ENCODE measurements around the gene C10orf53.
"Not testable (repeated sequence)": the region's sequence is repeated elsewhere in the genome, so short reads cannot be mapped to it uniquely, and the experiment has no call there.

DNA sequence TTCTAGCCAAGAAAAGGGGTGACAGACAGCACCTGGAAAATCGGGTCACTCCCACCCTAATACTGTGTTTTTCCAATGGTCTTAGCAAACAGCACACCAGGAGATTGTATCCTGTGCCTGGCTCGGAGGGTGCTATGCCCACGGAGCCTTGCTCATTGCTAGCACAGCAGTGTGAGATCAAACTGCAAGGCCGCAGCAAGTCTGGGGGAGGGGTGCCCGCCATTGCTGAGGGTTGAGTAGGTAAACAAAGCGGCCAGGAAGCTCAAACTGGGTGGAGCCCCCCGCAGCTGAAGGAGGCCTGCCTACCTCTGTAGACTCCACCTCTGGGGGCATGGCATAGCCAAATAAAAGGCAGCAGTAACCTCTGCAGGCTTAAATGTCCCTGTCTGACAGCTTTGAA is 35.7 kb downstream of the C10orf53 start:
- TF ChIP-seq EZH2 (IDR thresholded peaks at IDR 0.05; ENCODE audit: borderline replicate concordance, control insufficient read depth, low read depth, low read length); TAF1 (IDR thresholded peaks at IDR 0.05; ENCODE audit: borderline replicate concordance, low read depth, low read length); NRF1 (conservative IDR thresholded peaks at IDR 0.05; ENCODE audit: low read depth, low read length); ZNF24 (IDR thresholded peaks at IDR 0.05); SREBF1 (IDR thresholded peaks at IDR 0.05; ENCODE audit: low read length); NR2C1 (IDR thresholded peaks at IDR 0.05); YBX1 (IDR thresholded peaks at IDR 0.05); SMC3 (IDR thresholded peaks at IDR 0.05; ENCODE audit: borderline replicate concordance, low read length); EGR1 (IDR thresholded peaks at IDR 0.05; ENCODE audit: borderline replicate concordance in 1 of 2, low read depth in 2 of 2, low read length in 2 of 2): not testable (repeated sequence)
- TF ChIP-seq, protein P1, sequence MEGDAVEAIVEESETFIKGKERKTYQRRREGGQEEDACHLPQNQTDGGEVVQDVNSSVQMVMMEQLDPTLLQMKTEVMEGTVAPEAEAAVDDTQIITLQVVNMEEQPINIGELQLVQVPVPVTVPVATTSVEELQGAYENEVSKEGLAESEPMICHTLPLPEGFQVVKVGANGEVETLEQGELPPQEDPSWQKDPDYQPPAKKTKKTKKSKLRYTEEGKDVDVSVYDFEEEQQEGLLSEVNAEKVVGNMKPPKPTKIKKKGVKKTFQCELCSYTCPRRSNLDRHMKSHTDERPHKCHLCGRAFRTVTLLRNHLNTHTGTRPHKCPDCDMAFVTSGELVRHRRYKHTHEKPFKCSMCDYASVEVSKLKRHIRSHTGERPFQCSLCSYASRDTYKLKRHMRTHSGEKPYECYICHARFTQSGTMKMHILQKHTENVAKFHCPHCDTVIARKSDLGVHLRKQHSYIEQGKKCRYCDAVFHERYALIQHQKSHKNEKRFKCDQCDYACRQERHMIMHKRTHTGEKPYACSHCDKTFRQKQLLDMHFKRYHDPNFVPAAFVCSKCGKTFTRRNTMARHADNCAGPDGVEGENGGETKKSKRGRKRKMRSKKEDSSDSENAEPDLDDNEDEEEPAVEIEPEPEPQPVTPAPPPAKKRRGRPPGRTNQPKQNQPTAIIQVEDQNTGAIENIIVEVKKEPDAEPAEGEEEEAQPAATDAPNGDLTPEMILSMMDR (IDR thresholded peaks at IDR 0.05 in 2 of 3, conservative IDR thresholded peaks at IDR 0.05 in 1 of 3; ENCODE audit: control insufficient read depth in 2 of 3, extremely low read depth in 1 of 3, insufficient read depth in 1 of 3, low read depth in 3 of 3, low read length in 3 of 3) = not testable (repeated sequence)

All from GM12878 (cell line).